Measurements from ENCODE around the gene ATG4A. TPM values are rescaled to one million over a fixed set of nuclear protein-coding genes. Genes with fewer than 3 reads are reported as not detected.
A peak's percentile ranks its signal among the peaks of the same experiment; 100 is the strongest.

The ATG4A gene
- total RNA-seq, 2 donors from 2014 or later = 19.9 to 21.4 TPM

GRCh38 chrX:108163333-108164082, 71.9 kb downstream of the ATG4A start:
- intact Hi-C loops (cut with DNase I, micrococcal nuclease) = no loop called here

GRCh38 chrX:108165383-108166111, 74.0 kb downstream of the ATG4A start:
- DNase-seq (peak in 1 of 2 donors; percentile 16), ATAC-seq (peak; percentile 53)
- intact Hi-C loops (cut with DNase I, micrococcal nuclease) = loop anchor here in 1 of 2 donors (5.0 kb wide), 1 partner anchor 1733 kb away; no protein-coding TSS in a partner anchor

More at GRCh38 chrX:108163333-108164082, 71.9 kb downstream of the ATG4A start:
- ATAC-seq = no peak
- DNase-seq = no peak

GRCh38 chrX:108167211-108167872, 75.8 kb downstream of the ATG4A start:
- intact Hi-C loops (cut with DNase I, micrococcal nuclease) = loop anchor here in 1 of 2 donors (5.0 kb wide), 1 partner anchor 1735 kb away; no protein-coding TSS in a partner anchor
- DNase-seq (no peak), ATAC-seq (no peak)

GRCh38 chrX:108168961-108169740, 77.6 kb downstream of the ATG4A start:
- intact Hi-C loops (cut with DNase I, micrococcal nuclease) = loop anchor here in 1 of 2 donors (5.0 kb wide), 1 partner anchor 1737 kb away; no protein-coding TSS in a partner anchor
- ATAC-seq (no peak), DNase-seq (no peak)

- intact Hi-C loops (cut with DNase I, micrococcal nuclease) = loop anchor here in 1 of 2 donors (5.0 kb wide), 1 partner anchor 1737 kb away; no protein-coding TSS in a partner anchor
- no peak for ATAC-seq
- no peak for DNase-seq
Measured at GRCh38 chrX:108169768-108170167, 78.2 kb downstream of the ATG4A start.

GRCh38 chrX:108171671-108172070, 80.1 kb downstream of the ATG4A start:
- intact Hi-C loops (cut with DNase I, micrococcal nuclease) = no loop called here
- ATAC-seq (no peak), DNase-seq (no peak)

- intact Hi-C loops (cut with DNase I, micrococcal nuclease) = no loop called here
- DNase-seq (no peak), ATAC-seq (no peak)
Measured at GRCh38 chrX:108173874-108174273, 82.3 kb downstream of the ATG4A start.

- intact Hi-C loops (cut with DNase I, micrococcal nuclease) = no loop called here
- DNase-seq = no peak
- no peak for ATAC-seq
Measured at GRCh38 chrX:108177351-108178142, 86.0 kb downstream of the ATG4A start.

GRCh38 chrX:108178143-108178498, 86.5 kb downstream of the ATG4A start:
- DNase-seq (no peak), ATAC-seq (no peak)
- intact Hi-C loops (cut with DNase I, micrococcal nuclease) = no loop called here

GRCh38 chrX:108186811-108187210, 95.2 kb downstream of the ATG4A start:
- ATAC-seq (no peak), DNase-seq (no peak)
- intact Hi-C loops (cut with DNase I, micrococcal nuclease) = no loop called here

GRCh38 chrX:108198420-108198819, 106.8 kb downstream of the ATG4A start:
- intact Hi-C loops (cut with DNase I, micrococcal nuclease) = no loop called here
- ATAC-seq (no peak), DNase-seq (no peak)

- DNase-seq = no peak
- ATAC-seq = no peak
- intact Hi-C loops (cut with DNase I, micrococcal nuclease) = no loop called here
Measured at GRCh38 chrX:108199041-108199440, 107.5 kb downstream of the ATG4A start.

- DNase-seq = no peak
- intact Hi-C loops (cut with DNase I, micrococcal nuclease) = no loop called here
- ATAC-seq = peak; percentile 23
Measured at GRCh38 chrX:108199691-108200090, 108.1 kb downstream of the ATG4A start.

- ATAC-seq (no peak), DNase-seq (no peak)
- intact Hi-C loops (cut with DNase I, micrococcal nuclease) = no loop called here
Measured at GRCh38 chrX:108203540-108203939, 112.0 kb downstream of the ATG4A start.

Measured in left colon (tissue), 2 donors.